HG03469 (cell line): Measurements from ENCODE around the gene TNFAIP8.

ENCODE experiments used
- ATAC-seq: cut with Tn5 transposase; IDR thresholded peaks from one replicate; pipeline ENCODE4 v1.9.1; 2021; ENCODE audit warnings: mild to moderate bottlenecking, moderate library complexity, moderate number of reproducible peaks; ENCODE audit not compliant: unreplicated experiment

Gene TNFAIP8

GRCh38 chr5:119328753-119329602 is 26.8 kb upstream of the TNFAIP8 start:
- no peak for ATAC-seq

- no peak for ATAC-seq
These were observed 26.2 kb upstream of the TNFAIP8 start for GRCh38 chr5:119329666-119330065.

- ATAC-seq = no peak
These were observed 25.2 kb upstream of the TNFAIP8 start for GRCh38 chr5:119330367-119331183.

DNA sequence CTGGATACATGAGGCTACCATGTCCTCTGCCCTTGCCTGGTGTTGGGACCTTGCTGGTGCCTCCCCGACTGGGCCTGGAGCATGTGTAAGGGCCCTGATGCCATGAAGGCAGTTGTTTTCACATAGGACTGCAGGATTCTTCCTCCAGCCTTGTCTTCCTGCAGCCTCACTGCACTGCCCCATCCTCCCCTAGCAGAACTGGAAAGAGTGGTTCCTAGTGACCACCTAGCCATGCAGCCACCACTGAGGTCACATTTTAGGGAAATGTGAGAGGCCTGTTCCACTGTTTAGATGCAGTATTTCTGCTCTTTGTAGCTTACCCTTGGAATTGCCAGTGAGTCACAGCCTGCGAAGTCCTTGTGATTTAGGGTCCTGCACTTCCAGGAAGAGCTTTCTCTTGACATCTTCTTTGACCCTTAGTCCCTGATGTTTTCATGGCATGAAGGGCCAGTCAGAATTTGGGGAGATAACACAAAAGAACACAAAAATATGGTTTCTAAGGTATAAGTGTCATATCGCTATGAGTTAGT is 24.2 kb upstream of the TNFAIP8 start:
- ATAC-seq = no peak

DNA sequence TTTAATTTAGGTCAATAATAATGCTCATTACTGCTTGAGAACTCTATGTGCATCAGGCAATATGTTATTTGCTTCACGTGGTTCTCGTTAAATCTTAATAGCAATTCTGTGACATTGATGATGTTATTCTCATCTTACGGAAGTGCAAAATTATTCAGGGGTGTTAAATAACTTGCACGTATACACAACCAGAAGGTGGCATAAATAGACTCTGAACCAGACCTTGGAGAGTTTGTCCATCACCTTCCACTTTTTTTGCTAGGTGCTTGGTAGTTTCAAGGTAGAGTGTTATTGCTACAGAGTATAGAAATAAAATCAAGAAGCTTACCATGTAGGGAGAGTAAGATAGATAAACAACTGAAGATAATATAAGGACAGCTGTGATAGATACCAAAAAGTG is 23.6 kb upstream of the TNFAIP8 start:
- no peak for ATAC-seq

GRCh38 chr5:119332978-119333401 is 22.8 kb upstream of the TNFAIP8 start:
- ATAC-seq = peak; percentile 20

- ATAC-seq = peak; percentile 10
These were observed 22.4 kb upstream of the TNFAIP8 start for GRCh38 chr5:119333421-119333851.

GRCh38 chr5:119335261-119335677 is 20.6 kb upstream of the TNFAIP8 start:
- no peak for ATAC-seq

- ATAC-seq = no peak
These were observed 19.6 kb upstream of the TNFAIP8 start for GRCh38 chr5:119336262-119336661.

DNA sequence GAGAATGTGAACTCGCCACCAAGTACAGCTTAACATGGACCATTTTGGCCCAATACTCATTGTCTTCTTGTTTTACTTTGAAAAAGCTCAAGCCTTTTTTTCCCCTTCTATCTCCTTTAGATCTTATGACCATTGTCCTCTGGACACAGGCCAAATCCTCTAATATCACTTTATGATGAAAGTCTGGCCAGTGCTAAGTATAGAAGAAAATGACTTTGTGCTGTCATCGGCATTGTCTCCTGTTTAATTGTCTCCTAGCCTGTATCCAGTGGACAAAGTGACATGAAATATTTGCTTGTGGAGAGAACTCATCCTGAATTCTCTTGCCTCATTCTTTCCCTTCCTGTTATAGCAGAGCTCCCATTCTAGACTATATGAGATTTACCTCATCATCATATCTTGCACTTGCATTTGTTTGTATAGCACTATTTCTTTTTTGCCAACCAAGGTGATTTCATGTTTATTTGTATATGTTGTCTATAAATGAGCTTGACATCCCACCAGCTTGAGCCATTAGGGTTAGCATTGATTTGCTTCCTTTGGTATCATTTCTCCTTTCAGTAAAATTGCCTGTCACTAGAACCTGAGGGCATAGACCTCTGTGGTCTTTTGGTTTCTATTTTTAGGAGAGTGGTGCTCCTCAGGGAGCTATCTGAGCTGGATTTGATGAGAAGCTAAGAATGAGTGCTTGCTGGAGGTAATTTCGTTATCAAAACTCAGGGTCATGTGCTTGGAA is 18.8 kb upstream of the TNFAIP8 start:
- ATAC-seq = no peak

GRCh38 chr5:119338326-119338946 is 17.4 kb upstream of the TNFAIP8 start:
- ATAC-seq = no peak

DNA sequence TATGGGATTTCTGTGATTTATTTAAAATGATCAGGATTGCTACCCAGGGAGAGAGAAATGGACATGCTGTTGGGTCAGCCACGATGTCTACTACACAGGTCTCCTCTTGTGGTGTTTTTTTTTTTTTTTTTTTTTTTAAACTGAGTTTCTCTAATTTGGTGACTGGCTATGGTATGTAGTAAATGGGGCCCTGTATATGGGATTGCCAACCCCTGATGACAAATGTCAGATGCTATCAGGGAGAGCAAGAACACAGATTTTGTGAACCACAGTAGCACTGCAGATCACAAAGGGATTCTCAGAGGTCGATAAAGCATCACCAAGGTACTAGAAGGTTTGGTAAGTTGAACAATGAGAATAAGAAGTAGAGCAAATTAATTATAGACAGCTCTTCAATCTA is 16.5 kb upstream of the TNFAIP8 start:
- ATAC-seq = no peak

DNA sequence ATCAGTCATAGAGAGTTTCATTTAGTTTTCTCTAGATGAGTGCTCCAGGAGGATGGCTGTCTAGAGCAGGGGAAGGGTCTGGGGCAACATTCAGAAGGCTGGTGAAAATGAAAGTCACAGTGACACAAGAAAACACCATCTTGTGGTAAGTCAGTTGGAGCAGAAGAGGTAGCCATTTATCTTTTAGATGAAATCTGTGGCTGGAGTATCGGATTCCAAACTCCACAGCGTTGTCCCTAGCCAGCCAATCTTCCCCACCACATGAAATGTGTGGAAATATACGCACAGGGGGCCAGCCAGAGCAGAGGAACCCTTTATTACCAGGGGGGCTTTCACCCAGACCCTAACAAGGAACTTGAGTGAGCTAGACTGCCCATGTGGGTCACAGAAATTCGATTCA is 15.9 kb upstream of the TNFAIP8 start:
- no peak for ATAC-seq

- peak; percentile 40 for ATAC-seq
These were observed 15.1 kb upstream of the TNFAIP8 start for GRCh38 chr5:119340597-119341218.

- ATAC-seq = peak; percentile 31
These were observed 14.1 kb upstream of the TNFAIP8 start for GRCh38 chr5:119341452-119342349.

DNA sequence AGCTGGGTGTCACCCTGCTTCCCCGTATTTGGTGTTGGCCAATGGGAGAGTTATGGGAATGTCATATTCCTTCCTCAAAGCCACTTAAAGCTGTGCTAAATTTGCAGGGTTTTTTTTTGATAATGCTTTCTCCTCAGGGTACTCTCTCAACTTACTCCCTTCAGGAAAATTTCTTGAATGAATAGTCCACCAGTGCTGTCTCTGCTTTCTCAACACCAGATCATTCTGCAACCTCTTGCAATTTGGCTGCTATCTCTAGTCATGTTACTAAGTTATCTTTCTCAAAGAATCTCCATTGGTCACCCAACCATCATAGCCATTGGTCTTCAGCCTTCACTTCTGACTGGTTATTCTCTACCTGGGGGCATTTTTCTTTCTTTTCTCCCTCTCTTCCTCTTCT is 13.4 kb upstream of the TNFAIP8 start:
- ATAC-seq = no peak

- ATAC-seq = no peak
These were observed 12.8 kb upstream of the TNFAIP8 start for GRCh38 chr5:119343052-119343451.

DNA sequence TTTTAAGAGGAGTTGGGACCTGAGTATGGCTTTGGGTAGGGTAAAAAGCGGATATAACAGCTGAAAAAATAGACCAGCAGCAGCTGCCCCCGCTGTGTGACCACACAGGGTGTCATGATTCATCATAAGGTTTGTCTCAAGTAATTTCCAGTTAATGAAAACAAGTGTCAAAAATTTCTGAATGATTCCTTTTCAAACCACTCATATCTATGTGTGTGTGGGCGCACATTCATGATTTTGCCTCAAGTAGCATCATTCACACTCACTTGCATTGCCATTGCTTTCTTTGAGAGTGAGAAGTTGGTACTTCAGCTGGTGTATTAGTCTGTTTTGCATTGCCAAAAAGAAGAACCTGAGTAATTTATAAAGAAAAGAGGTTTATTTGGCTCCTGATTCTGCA is 12.1 kb upstream of the TNFAIP8 start:
- ATAC-seq = peak; percentile 11

DNA sequence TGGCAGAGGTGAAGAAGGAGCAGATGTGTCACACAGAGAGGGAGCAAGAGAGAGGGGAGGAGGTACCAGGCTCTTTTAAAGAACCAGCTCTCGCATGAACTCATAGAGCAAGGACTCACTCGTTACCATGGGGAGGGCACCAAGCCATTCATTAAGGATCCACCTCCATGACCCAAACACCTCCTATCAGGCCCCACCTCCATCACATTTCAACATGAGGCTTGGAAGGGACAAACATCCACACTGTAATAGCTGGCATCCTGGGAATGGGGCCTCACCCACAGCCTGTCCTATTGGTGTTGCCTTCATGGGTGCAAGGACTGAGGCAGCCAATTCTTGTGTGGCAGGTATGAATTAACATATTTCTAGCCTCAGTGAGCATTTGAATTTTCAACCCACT is 11.6 kb upstream of the TNFAIP8 start:
- no peak for ATAC-seq
